ENCODE measurements around the gene CADM1. TPM values are rescaled to one million over a fixed set of nuclear protein-coding genes. Genes with fewer than 3 reads are reported as not detected.

The CADM1 gene
- total and polyA plus RNA-seq, 9 of the 15 experiments (the other 6 are each of a cell fraction or from before 2014, with no cell fraction given): 0.42 TPM; not detected in 8

DNA sequence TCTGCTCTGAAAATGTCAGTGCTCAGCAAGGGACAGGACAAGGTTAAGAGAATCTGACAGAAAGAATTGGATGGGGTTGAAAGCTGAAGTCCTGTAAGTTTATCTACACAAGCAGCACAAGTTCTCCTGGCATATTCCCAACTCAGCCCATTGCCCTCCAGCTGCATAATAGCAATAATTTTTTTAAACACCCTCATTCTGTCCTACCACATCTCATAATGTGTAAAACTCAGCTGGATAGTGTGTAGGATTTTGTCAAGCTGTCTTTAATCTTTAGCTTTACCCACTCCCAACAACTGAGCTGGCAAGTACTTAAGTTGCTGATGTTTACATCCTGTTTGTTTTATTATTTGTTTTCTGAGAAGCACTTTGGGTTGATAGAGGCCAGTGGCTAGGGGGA is 158.9 kb downstream of the CADM1 start:
- ChIA-PET CTCF (ENCODE audit: low intra/inter-chr PET ratio) (no interaction called here), POLR2A (no interaction called here)
- TF ChIP-seq, protein P1, sequence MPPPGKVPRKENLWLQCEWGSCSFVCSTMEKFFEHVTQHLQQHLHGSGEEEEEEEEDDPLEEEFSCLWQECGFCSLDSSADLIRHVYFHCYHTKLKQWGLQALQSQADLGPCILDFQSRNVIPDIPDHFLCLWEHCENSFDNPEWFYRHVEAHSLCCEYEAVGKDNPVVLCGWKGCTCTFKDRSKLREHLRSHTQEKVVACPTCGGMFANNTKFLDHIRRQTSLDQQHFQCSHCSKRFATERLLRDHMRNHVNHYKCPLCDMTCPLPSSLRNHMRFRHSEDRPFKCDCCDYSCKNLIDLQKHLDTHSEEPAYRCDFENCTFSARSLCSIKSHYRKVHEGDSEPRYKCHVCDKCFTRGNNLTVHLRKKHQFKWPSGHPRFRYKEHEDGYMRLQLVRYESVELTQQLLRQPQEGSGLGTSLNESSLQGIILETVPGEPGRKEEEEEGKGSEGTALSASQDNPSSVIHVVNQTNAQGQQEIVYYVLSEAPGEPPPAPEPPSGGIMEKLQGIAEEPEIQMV (tag; conservative IDR thresholded peaks at IDR 0.05; ENCODE audit: low read depth): no peak
- TF ChIP-seq RBBP5 (IDR thresholded peaks at IDR 0.05; ENCODE audit: borderline replicate concordance, insufficient read depth, low read length, poor library complexity, severe bottlenecking): no peak
- TF ChIP-seq, protein P2, sequence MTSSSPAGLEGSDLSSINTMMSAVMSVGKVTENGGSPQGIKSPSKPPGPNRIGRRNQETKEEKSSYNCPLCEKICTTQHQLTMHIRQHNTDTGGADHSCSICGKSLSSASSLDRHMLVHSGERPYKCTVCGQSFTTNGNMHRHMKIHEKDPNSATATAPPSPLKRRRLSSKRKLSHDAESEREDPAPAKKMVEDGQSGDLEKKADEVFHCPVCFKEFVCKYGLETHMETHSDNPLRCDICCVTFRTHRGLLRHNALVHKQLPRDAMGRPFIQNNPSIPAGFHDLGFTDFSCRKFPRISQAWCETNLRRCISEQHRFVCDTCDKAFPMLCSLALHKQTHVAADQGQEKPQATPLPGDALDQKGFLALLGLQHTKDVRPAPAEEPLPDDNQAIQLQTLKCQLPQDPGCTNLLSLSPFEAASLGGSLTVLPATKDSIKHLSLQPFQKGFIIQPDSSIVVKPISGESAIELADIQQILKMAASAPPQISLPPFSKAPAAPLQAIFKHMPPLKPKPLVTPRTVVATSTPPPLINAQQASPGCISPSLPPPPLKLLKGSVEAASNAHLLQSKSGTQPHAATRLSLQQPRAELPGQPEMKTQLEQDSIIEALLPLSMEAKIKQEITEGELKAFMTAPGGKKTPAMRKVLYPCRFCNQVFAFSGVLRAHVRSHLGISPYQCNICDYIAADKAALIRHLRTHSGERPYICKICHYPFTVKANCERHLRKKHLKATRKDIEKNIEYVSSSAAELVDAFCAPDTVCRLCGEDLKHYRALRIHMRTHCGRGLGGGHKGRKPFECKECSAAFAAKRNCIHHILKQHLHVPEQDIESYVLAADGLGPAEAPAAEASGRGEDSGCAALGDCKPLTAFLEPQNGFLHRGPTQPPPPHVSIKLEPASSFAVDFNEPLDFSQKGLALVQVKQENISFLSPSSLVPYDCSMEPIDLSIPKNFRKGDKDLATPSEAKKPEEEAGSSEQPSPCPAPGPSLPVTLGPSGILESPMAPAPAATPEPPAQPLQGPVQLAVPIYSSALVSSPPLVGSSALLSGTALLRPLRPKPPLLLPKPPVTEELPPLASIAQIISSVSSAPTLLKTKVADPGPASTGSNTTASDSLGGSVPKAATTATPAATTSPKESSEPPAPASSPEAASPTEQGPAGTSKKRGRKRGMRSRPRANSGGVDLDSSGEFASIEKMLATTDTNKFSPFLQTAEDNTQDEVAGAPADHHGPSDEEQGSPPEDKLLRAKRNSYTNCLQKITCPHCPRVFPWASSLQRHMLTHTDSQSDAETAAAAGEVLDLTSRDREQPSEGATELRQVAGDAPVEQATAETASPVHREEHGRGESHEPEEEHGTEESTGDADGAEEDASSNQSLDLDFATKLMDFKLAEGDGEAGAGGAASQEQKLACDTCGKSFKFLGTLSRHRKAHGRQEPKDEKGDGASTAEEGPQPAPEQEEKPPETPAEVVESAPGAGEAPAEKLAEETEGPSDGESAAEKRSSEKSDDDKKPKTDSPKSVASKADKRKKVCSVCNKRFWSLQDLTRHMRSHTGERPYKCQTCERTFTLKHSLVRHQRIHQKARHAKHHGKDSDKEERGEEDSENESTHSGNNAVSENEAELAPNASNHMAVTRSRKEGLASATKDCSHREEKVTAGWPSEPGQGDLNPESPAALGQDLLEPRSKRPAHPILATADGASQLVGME (CRISPR knock-in tag; IDR thresholded peaks at IDR 0.05): no peak
- TF ChIP-seq MCM5 (IDR thresholded peaks at IDR 0.05; ENCODE audit: low read depth): no peak
- TF ChIP-seq HNRNPLL (IDR thresholded peaks at IDR 0.05; ENCODE audit: low read depth, low read length, poor library complexity, severe bottlenecking): no peak
- no peak for TF ChIP-seq KLF6 (CRISPR knock-in tag; IDR thresholded peaks at IDR 0.05; ENCODE audit: borderline replicate concordance)
- TF ChIP-seq, protein P3, sequence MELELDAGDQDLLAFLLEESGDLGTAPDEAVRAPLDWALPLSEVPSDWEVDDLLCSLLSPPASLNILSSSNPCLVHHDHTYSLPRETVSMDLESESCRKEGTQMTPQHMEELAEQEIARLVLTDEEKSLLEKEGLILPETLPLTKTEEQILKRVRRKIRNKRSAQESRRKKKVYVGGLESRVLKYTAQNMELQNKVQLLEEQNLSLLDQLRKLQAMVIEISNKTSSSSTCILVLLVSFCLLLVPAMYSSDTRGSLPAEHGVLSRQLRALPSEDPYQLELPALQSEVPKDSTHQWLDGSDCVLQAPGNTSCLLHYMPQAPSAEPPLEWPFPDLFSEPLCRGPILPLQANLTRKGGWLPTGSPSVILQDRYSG (tag; conservative IDR thresholded peaks at IDR 0.05; ENCODE audit: low read depth): no peak
- TF ChIP-seq HEY1 (CRISPR knock-in tag; IDR thresholded peaks at IDR 0.05; ENCODE audit: borderline replicate concordance): no peak
- TF ChIP-seq SIX5 (IDR thresholded peaks at IDR 0.05; ENCODE audit: borderline replicate concordance in 1 of 2, insufficient read depth in 1 of 2, low read depth in 1 of 2, low read length in 2 of 2): no peak
- TF ChIP-seq TCF3 (CRISPR knock-in tag; IDR thresholded peaks at IDR 0.05): no peak
- TF ChIP-seq PHF20 (IDR thresholded peaks at IDR 0.05; ENCODE audit: partially characterized antibody): no peak
- no peak for TF ChIP-seq TOE1 (IDR thresholded peaks at IDR 0.05; ENCODE audit: borderline replicate concordance)
- TF ChIP-seq TOE1 (CRISPR knock-in tag; IDR thresholded peaks at IDR 0.05; ENCODE audit: borderline replicate concordance, low read depth): no peak
- no peak for TF ChIP-seq ZNF347 (CRISPR knock-in tag; IDR thresholded peaks at IDR 0.05; ENCODE audit: low read depth)
- no peak for TF ChIP-seq ELF4 (CRISPR knock-in tag; IDR thresholded peaks at IDR 0.05)
- no TSS peak for BruUV-seq (replicated peaks)
- no peaks in the 10 kb centered on the region for H3K9me1 ChIP-seq (ENCODE audit: control insufficient read depth, insufficient read depth, low read length)
- ATAC-seq: no peak
- H3K36me3 ChIP-seq (ENCODE audit: control insufficient read depth, insufficient read depth, low read length): no peaks in the 10 kb centered on the region
- no peaks in the 10 kb centered on the region; the same call in 1 of the 2 replicates for H3K9me3 ChIP-seq (replicated peaks; ENCODE audit: control insufficient read depth, insufficient read depth, low read depth, low read length)
- H3K79me2 ChIP-seq (ENCODE audit: control insufficient read depth, insufficient read depth, low read length): no peaks in the 10 kb centered on the region
- H3K27me3 ChIP-seq (ENCODE audit: control insufficient read depth in 2 of 2, insufficient read depth in 2 of 2, low read length in 2 of 2): no peaks in the 10 kb centered on the region
- intact Hi-C loops (cut with micrococcal nuclease): no loop called here
- no peak for FAIRE-seq
- H2AFZ ChIP-seq (ENCODE audit: low read depth, low read length): no peak overlapping the region
- no peak overlapping the region for H3K9ac ChIP-seq (ENCODE audit: insufficient read depth in 1 of 2, low read depth in 2 of 2, low read length in 2 of 2)
- H3K4me3 ChIP-seq: no peak overlapping the region
- H3K27ac ChIP-seq (ENCODE audit: extremely low read depth, low read depth, low read length): no peak overlapping the region
- in situ Hi-C loops (cut with MboI): loop anchor here (25.0 kb wide), 2 partner anchors 717 to 1342 kb away; no protein-coding TSS in a partner anchor
- H4K20me1 ChIP-seq (replicated peaks; ENCODE audit: control insufficient read depth, insufficient read depth, low read length): no peaks in the 10 kb centered on the region
- H3K4me2 ChIP-seq (ENCODE audit: insufficient read depth, low read length): no peak overlapping the region
- no peak for DNase-seq (ENCODE audit: extremely low read depth in 1 of 4, low spot score in 3 of 4)
- no peaks in the 10 kb centered on the region for H3K4me1 ChIP-seq (replicated peaks in 1 of 2; ENCODE audit: control insufficient read depth in 2 of 2, insufficient read depth in 2 of 2, low read length in 2 of 2)

Measured in K562 (cell line).